DOHH2 (cell line): ENCODE measurements around the gene GRAMD2B.

Experiments used
- EZH2phosphoT487 ChIP-seq: fragments of 200-600 bp; sonication (generic); IDR thresholded peaks from 2 replicates; pipeline ENCODE4 v1.6.1; 2017; ENCODE audit warnings: borderline replicate concordance, mild to moderate bottlenecking, antibody characterized with exemption, low read length, moderate library complexity, mixed read lengths
- TF ChIP-seq, protein P1 (sequence below): fragments of 200-600 bp; sonication (generic); IDR thresholded peaks from one replicate; pipeline ENCODE4 v1.5.1; 2014; ENCODE audit warnings: antibody characterized with exemption, mild to moderate bottlenecking, low read depth, low read length; ENCODE audit not compliant: poor library complexity, severe bottlenecking

DNA sequence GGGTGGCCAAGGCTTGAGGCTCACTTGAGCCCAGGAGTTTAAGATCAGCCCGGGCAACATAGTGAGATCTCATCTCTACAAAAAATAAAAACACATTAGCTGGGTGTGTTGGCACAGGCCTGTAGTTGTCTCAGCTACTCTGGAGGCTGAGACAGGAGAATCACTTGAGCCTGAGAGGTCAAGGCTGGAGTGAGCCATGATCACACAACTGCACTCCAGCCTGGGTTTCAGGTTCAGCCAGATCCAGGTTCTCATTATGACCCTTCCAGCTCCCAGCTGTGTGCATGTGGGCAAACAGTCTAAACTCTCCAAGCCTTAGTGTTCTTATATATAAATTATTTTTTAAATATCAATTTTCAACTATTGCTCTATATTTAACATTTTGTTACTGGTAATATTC, 103.9 kb downstream of the GRAMD2B start:
- TF ChIP-seq, protein P1, sequence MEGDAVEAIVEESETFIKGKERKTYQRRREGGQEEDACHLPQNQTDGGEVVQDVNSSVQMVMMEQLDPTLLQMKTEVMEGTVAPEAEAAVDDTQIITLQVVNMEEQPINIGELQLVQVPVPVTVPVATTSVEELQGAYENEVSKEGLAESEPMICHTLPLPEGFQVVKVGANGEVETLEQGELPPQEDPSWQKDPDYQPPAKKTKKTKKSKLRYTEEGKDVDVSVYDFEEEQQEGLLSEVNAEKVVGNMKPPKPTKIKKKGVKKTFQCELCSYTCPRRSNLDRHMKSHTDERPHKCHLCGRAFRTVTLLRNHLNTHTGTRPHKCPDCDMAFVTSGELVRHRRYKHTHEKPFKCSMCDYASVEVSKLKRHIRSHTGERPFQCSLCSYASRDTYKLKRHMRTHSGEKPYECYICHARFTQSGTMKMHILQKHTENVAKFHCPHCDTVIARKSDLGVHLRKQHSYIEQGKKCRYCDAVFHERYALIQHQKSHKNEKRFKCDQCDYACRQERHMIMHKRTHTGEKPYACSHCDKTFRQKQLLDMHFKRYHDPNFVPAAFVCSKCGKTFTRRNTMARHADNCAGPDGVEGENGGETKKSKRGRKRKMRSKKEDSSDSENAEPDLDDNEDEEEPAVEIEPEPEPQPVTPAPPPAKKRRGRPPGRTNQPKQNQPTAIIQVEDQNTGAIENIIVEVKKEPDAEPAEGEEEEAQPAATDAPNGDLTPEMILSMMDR, result no peak
- TF ChIP-seq EZH2phosphoT487, result no peak
